Head of caudate nucleus (tissue), 42 donors: ENCODE measurements around the gene FLT3.
A peak's percentile ranks its signal among the peaks of the same experiment; 100 is the strongest.
"Not testable (repeated sequence)": the region's sequence is repeated elsewhere in the genome, so short reads cannot be mapped to it uniquely, and the experiment has no call there.

ENCODE experiments used
- DNase-seq, 42 donors: peaks; one replicate each; pipeline versions ENCODE4 v3.0.0 to v3.0.0-alpha.2; 2020 to 2021; ENCODE audit warnings: mixed read lengths in 7 of 42
- intact Hi-C: fragments of 100-400 bp; cut with DNase I; formaldehyde crosslinking; loops from one replicate; pipeline ENCODE4 v1.15.0; 2022

The FLT3 gene

GRCh38 chr13:27967736-27968315, 132.6 kb downstream of the FLT3 start:
- intact Hi-C loops, result no loop called here
- DNase-seq, result peak in 1 of 42 donors; percentile 11

- intact Hi-C loops, result no loop called here
- peak in 1 of 42 donors; percentile 12 for DNase-seq
Measured at GRCh38 chr13:27967203-27967735, 133.1 kb downstream of the FLT3 start.

GRCh38 chr13:27966641-27967202, 133.7 kb downstream of the FLT3 start:
- intact Hi-C loops, result no loop called here
- peak in 1 of 42 donors; percentile 14 for DNase-seq

GRCh38 chr13:27965740-27966640, 134.4 kb downstream of the FLT3 start:
- intact Hi-C loops, result no loop called here
- DNase-seq, result peak in 1 of 42 donors; percentile 12

GRCh38 chr13:27965343-27965739, 135.0 kb downstream of the FLT3 start:
- DNase-seq, result peak in 1 of 42 donors; percentile 5
- intact Hi-C loops, result no loop called here

- peak in 1 of 42 donors; percentile 14 for DNase-seq
- intact Hi-C loops, result no loop called here
Measured at GRCh38 chr13:27964741-27965323, 135.5 kb downstream of the FLT3 start.

- intact Hi-C loops, result not testable (repeated sequence)
- peak in 1 of 42 donors; percentile 13 for DNase-seq
Measured at GRCh38 chr13:27964206-27964605, 136.2 kb downstream of the FLT3 start.

GRCh38 chr13:27963491-27963890, 136.9 kb downstream of the FLT3 start:
- DNase-seq, result no peak
- intact Hi-C loops, result no loop called here

- intact Hi-C loops, result no loop called here
Measured at GRCh38 chr13:27962982-27963381, 137.4 kb downstream of the FLT3 start.

GRCh38 chr13:27962128-27962841, 138.1 kb downstream of the FLT3 start:
- intact Hi-C loops, result no loop called here
- peak in 1 of 42 donors; percentile 15 for DNase-seq

More at GRCh38 chr13:27962982-27963381, 137.4 kb downstream of the FLT3 start:
- DNase-seq, result peak in 1 of 42 donors; percentile 9

- intact Hi-C loops, result no loop called here
- peak in 1 of 42 donors; percentile 26 for DNase-seq
Measured at GRCh38 chr13:27961227-27962085, 138.9 kb downstream of the FLT3 start.

GRCh38 chr13:27960362-27961226, 139.8 kb downstream of the FLT3 start:
- intact Hi-C loops, result no loop called here

GRCh38 chr13:27959976-27960361, 140.4 kb downstream of the FLT3 start:
- DNase-seq, result no peak
- intact Hi-C loops, result no loop called here

More at GRCh38 chr13:27960362-27961226, 139.8 kb downstream of the FLT3 start:
- DNase-seq, result peak in 17 of 42 donors; percentile 12 to 60 (median 26)

GRCh38 chr13:27956576-27957300, 143.6 kb downstream of the FLT3 start:
- intact Hi-C loops, result no loop called here
- no peak for DNase-seq

- intact Hi-C loops, result no loop called here
- no peak for DNase-seq
Measured at GRCh38 chr13:27955014-27955591, 145.3 kb downstream of the FLT3 start.

GRCh38 chr13:27954406-27954851, 145.9 kb downstream of the FLT3 start:
- DNase-seq, result peak in 1 of 42 donors; percentile 34
- intact Hi-C loops, result no loop called here
